ENCODE data around the gene NFIX. TPM values are rescaled to one million over a fixed set of nuclear protein-coding genes. Genes with fewer than 3 reads are reported as not detected.

The NFIX gene
- total and polyA plus RNA-seq, 2 donors from 2014 or later: 4.3 to 65.0 TPM

DNA sequence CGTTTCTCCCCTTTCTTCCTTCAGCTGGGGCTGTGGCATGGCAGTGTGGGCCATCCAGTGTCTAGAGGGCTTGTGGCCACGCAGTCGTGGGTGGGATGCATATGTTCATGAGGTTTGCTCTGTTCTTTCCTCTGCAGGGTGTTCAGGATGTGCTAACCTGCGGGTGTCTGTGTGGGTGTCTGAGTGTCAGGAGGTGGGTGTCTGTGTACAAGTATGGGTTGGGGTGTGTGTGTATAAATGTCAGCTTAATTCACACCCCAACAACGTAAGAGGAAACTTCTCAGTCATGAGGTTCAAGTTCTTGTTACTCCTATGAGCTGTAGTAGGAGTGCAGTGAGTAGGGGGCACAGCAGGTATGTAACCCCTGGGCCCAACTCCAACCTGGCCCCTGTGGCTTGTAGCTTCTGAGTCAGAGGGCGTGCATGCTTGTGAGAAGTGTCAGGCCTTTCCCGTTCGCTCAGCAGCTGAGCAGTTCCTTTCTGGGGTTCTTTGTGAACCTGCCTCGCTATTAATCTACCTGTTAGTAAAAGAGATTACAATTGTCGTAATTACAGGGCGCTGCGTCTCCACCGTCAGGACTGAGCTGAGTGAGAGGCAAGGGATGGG, 49.1 kb downstream of the NFIX start:
- no peaks in the 10 kb centered on the region for H3K9me3 ChIP-seq (ENCODE audit: control insufficient read depth in 2 of 3, insufficient read depth in 1 of 3, low read length in 3 of 3)
- DNase-seq: no peak
- no peak overlapping the region for H3K4me3 ChIP-seq (ENCODE audit: low read length in 3 of 3)
- intact Hi-C loops (cut with DNase I): no loop called here
- no peak overlapping the region for H3K9ac ChIP-seq (ENCODE audit: low read length in 3 of 3)
- no peak for FAIRE-seq
- TF ChIP-seq CTCF (IDR thresholded peaks at IDR 0.05; ENCODE audit: borderline replicate concordance, extremely low read depth, insufficient read depth): no peak
- H3K27me3 ChIP-seq (ENCODE audit: control insufficient read depth, insufficient read depth, low read length): peaks cover 9% of the 10 kb centered on the region
- no peak overlapping the region for H3K27ac ChIP-seq (ENCODE audit: low read depth in 2 of 2, low read length in 2 of 2)
- no peaks in the 10 kb centered on the region for H3K36me3 ChIP-seq (ENCODE audit: control insufficient read depth in 2 of 3, insufficient read depth in 3 of 3, low read length in 3 of 3)
- H3K4me1 ChIP-seq (ENCODE audit: control insufficient read depth in 2 of 3, insufficient read depth in 2 of 3, low read depth in 1 of 3, low read length in 3 of 3): peaks cover 0 to 12% (median 6%) of the 10 kb centered on the region in 3 donors

GRCh38 chr19:13045812-13046211, 50.5 kb downstream of the NFIX start:
- DNase-seq (no peak), FAIRE-seq (no peak)
- no peak overlapping the region for H3K9ac ChIP-seq (ENCODE audit: low read length in 3 of 3)
- peaks cover 9% of the 10 kb centered on the region for H3K27me3 ChIP-seq (ENCODE audit: control insufficient read depth, insufficient read depth, low read length)
- no peak for TF ChIP-seq CTCF (IDR thresholded peaks at IDR 0.05; ENCODE audit: borderline replicate concordance, extremely low read depth, insufficient read depth)
- no peaks in the 10 kb centered on the region for H3K36me3 ChIP-seq (ENCODE audit: control insufficient read depth in 2 of 3, insufficient read depth in 3 of 3, low read length in 3 of 3)
- no peaks in the 10 kb centered on the region for H3K9me3 ChIP-seq (ENCODE audit: control insufficient read depth in 2 of 3, insufficient read depth in 1 of 3, low read length in 3 of 3)
- peaks cover 0 to 7% (median 3%) of the 10 kb centered on the region in 3 donors for H3K4me1 ChIP-seq (ENCODE audit: control insufficient read depth in 2 of 3, insufficient read depth in 2 of 3, low read depth in 1 of 3, low read length in 3 of 3)
- H3K27ac ChIP-seq (ENCODE audit: low read depth in 2 of 2, low read length in 2 of 2): no peak overlapping the region
- intact Hi-C loops (cut with DNase I): no loop called here
- no peak overlapping the region for H3K4me3 ChIP-seq (ENCODE audit: low read length in 3 of 3)

- no peak for TF ChIP-seq CTCF (IDR thresholded peaks at IDR 0.05; ENCODE audit: borderline replicate concordance, extremely low read depth, insufficient read depth)
- Histone ChIP-seq H3K27ac (ENCODE audit: low read depth in 2 of 2, low read length in 2 of 2) (no peak overlapping the region), H3K27me3 (ENCODE audit: control insufficient read depth, insufficient read depth, low read length) (peaks cover 9% of the 10 kb centered on the region), H3K36me3 (ENCODE audit: control insufficient read depth in 2 of 3, insufficient read depth in 3 of 3, low read length in 3 of 3) (no peaks in the 10 kb centered on the region), H3K9me3 (ENCODE audit: control insufficient read depth in 2 of 3, insufficient read depth in 1 of 3, low read length in 3 of 3) (no peaks in the 10 kb centered on the region), H3K4me3 (ENCODE audit: low read length in 3 of 3) (no peak overlapping the region), H3K4me1 (ENCODE audit: control insufficient read depth in 2 of 3, insufficient read depth in 2 of 3, low read depth in 1 of 3, low read length in 3 of 3) (peaks cover 0 to 19% (median 13%) of the 10 kb centered on the region in 3 donors), H3K9ac (ENCODE audit: low read length in 3 of 3) (no peak overlapping the region)
- no peak for FAIRE-seq
- intact Hi-C loops (cut with DNase I): no loop called here
- no peak for DNase-seq
Measured at GRCh38 chr19:13047374-13047773, 52.1 kb downstream of the NFIX start.

DNA sequence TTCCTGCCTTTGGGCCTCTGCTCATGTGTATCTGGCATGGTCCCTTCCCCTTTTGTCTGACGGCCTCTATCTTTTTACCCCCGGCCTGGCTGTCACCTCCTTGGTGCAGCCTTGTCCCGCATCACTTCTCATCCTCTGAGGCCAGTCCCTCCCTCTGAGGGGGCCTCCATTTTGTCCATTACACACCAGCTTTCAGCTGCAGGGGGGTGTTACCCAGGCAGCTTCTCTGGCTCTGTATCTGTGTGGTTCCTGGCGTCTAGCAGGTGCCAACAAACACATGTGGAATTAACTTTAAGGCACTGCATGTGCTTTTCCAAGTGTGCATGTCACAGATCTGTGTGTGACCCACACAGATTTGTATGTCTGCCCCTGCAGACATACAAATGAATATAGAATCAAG, 55.0 kb downstream of the NFIX start:
- no peaks in the 10 kb centered on the region for H3K36me3 ChIP-seq (ENCODE audit: control insufficient read depth in 2 of 3, insufficient read depth in 3 of 3, low read length in 3 of 3)
- peaks cover 9% of the 10 kb centered on the region for H3K27me3 ChIP-seq (ENCODE audit: control insufficient read depth, insufficient read depth, low read length)
- intact Hi-C loops (cut with DNase I): no loop called here
- TF ChIP-seq CTCF (IDR thresholded peaks at IDR 0.05; ENCODE audit: borderline replicate concordance, extremely low read depth, insufficient read depth): no peak
- DNase-seq (no peak), FAIRE-seq (no peak)
- H3K27ac ChIP-seq (ENCODE audit: low read depth in 2 of 2, low read length in 2 of 2): no peak overlapping the region
- H3K4me1 ChIP-seq (ENCODE audit: control insufficient read depth in 2 of 3, insufficient read depth in 2 of 3, low read depth in 1 of 3, low read length in 3 of 3): peaks cover 0 to 40% (median 25%) of the 10 kb centered on the region in 3 donors
- H3K4me3 ChIP-seq (ENCODE audit: low read length in 3 of 3): no peak overlapping the region
- H3K9me3 ChIP-seq (ENCODE audit: control insufficient read depth in 2 of 3, insufficient read depth in 1 of 3, low read length in 3 of 3): no peaks in the 10 kb centered on the region
- no peak overlapping the region for H3K9ac ChIP-seq (ENCODE audit: low read length in 3 of 3)
